Lung microvascular endothelial cell (primary cell): Measurements from ENCODE around the gene FBXO40. TPM values are rescaled to one million over a fixed set of nuclear protein-coding genes. Genes with fewer than 3 reads are reported as not detected.

Experiments used
- DNase-seq, 2 donors: peaks; one replicate each; pipeline versions ENCODE4 v3.0.0 to v3.0.0-alpha.2; 2010; ENCODE audit warnings: low read depth in 2 of 2
- total RNA-seq: library from RNA; depleted of rRNA; stranded (reverse); fragments of >200 nt; gene quantifications from 2 replicates; pipeline ENCODE4 v1.2.1, GENCODE V29; 2014

Gene FBXO40
- total RNA-seq, 1 donor from 2014 or later: not detected

DNA sequence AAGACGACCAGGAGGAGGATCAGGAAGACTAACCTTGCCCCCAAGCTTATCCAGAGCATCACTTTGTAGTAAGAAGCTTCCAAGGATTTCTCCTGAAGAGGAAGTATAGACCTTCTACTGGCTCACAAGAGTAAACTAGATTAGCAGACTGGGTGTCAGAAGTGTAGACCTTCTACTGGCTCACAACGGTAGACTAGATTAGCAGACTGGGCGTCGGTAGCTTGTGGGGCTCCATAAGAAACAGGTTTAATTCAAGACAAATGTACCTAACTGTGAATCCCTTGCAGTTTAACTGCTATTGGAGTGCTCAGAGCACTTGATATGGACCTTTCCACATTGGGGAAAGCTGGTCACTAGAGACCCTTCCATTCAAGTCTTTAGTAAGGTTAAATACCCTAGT is 12.9 kb downstream of the FBXO40 start:
- no peak for DNase-seq

DNA sequence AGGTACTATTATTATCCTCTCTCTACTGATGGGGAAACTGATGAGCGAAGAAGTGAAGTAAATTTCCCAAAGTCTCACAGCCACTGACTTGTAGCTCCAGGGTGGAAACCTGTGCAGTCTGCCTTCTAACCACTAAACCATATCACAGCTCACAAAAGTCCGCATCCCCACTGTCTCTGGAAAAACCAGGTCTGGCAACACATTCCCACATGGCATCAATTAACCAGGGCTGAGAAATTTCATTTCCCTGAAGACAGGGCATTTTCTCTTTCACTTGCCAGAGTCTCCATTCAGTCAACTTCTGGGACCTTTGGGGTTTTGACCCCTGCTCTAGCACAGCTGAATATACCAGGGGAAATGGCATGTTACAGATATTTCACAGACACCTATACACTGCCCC is 26.5 kb downstream of the FBXO40 start:
- DNase-seq: no peak

DNA sequence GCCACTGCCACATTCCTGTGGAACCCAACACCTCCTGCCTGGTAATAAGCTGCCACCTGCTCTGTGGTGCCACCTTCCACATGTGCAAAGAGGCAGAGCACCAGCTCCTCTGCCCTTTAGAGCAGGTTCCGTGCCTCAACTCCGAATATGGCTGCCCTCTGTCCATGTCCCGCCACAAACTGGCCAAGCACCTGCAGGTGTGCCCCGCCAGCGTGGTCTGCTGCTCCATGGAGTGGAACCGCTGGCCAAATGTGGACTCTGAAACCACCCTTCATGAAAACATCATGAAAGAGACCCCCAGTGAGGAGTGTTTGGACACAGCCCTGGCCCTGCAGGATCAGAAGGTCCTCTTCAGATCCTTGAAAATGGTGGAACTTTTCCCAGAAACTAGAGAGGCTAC is 28.3 kb downstream of the FBXO40 start:
- no peak for DNase-seq

DNA sequence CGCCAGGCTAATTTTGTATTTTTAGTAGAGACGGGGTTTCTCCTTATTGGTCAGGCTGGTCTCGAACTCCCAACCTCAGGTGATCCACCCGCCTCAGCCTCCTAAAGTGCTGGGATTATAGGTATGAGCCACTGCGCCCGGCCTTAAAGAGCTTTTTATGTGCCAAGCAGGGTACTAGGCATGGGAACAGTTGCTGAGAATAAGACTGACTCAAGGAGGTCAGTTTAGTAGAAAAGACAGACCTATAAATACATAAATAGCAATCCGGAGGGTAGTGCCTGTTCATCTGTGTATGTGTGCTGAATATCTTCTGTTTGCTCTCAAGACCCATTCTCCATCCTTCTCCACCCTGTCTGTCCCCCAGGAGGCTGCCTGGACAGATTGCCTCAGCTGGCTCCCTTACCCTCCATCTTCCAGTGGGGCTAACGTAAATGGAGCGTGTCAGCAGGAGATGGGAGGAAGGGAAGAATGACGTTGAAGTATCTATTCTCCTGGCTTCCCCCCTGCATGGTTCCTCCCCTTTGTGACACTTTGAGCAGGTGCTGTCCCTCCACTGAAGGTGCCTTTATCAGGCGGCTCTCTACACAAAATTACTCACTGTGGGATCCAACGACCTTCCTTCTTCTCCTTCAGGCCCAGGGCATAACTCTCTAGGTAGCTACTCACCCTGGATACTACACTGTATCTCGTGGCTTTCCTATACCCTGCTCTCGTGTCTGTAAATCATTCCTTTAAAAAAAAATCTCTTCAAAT is 31.1 kb downstream of the FBXO40 start:
- no peak for DNase-seq

DNA sequence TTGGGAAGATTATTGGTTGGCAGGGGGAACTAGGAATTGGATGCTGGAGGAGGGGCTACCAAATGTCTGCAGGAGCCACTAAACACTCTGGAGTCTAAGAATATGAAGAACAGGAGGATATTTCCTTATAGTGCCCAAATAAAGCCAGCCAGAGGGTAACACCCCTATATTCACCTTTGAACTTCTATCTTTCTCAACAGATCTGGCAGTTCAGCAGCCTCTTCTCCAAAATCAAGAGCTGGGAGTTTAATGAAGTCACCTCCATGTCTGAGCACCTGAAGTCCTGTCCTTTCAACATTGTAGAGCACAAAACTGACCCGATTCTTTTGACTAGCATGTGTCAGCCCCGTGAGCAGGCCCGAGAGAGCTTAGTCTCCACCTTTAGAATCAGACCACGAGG is 33.3 kb downstream of the FBXO40 start:
- DNase-seq: no peak

DNA sequence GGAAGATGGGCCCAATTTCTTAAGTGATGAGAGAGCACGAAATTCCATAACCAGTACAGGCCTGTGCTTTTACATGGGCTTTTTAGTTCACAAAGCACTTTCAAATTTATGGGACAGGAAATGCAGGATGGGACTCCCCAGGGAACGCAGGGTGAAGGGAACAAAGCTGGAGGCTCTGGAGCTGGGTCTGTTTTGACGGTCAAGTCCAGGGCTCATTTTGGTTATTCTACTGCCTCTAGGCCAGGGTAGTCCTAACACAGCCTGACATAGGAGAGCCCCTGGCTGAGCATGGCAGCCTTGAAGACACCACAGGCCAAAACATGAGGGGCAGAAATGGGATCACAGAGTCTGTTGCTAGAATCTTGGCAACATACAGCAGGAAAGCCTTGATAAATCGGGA is 34.0 kb downstream of the FBXO40 start:
- no peak for DNase-seq

DNA sequence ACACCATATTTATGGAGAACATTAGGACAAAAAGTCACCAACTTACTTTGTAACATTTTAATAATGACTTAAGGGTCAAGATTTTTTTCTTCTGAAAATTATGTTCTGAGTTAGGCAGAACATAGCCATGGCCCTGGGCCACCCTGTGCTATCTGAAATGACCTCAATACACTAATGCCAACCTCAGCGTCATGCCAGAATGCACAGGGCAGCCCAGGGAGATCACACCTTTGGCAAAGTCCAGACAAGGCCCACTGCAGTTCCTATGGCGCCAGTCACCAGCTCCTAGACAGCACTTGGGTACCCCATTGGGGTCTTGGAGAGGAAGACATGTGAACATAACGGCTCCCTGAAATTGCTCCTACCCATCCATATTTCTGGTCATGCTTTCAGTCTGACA is 34.4 kb downstream of the FBXO40 start:
- DNase-seq: no peak

DNA sequence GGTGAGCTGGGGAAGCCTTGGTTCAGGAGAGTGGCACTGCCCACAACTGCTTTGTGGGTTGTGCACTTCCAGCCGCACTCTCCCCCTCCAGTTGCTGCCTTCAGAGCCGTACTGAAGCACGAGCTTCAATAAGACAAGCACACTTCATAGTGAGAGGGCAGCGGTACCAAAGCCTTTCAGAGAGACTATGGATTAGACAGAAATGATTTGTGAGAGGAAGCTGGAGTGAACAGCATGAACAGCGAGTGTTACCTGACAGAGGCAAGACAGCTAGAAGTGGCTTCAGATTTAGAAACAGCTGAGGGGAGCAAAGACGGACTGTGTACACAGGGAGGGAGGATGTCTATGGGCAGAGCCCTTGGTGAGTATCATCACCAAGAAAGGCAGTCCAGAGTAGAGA is 36.4 kb downstream of the FBXO40 start:
- no peak for DNase-seq

DNA sequence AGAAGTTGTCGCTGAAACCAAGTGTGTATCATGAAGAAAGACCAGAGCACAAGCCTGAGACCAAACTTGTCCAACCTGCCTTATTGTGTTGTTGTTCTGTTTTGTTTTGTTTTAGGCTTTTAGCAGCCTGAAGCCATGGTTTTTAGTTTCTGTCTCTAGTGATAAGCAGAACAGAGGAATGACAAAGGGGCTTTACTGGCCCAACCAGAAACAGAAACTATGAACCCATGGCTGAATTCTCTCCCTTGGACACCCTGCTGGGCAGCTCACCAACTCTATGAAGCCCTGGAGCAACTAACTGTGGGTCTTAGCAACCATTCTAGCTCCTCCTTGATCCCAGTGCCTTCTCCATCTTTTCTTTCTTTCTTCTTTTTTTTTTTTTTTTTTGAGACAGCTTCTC is 37.2 kb downstream of the FBXO40 start:
- DNase-seq: no peak

DNA sequence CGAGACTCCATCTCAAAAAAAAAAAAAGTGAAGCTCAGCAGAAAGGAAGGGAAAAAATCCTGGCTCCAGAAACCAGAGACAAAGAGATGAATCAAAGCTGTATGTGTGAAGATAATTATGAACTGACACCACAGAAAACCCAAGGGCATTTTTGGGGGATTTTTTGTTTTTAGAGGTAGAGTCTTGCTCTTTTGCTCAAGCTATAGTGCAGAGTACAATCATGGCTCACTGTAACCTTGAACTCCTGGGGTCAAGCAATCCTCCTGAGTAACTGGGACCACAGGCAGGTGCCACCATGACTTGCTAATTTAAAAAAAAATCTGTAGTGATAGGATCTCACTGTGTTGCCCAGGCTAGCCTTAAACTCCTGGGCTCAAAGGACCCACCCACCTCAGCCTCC is 44.7 kb downstream of the FBXO40 start:
- DNase-seq: no peak

DNA sequence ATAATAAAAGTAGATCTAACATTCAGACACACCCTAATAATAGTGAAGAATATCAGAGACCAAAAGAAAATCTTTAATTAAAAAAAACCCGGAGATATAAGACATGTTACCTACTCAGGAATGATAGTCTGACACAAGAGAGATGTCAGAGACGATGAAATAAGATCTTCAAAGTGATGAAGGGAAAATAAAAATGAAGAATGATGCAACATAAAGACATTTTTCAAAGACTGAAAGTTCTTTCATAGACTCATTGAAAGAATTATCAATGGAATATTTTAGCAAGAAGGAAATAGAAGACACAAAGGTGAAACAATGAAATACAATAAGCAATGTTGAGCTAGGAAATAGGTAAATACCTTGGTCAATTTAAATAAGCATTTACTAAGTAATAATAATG is 47.9 kb downstream of the FBXO40 start:
- DNase-seq: no peak

DNA sequence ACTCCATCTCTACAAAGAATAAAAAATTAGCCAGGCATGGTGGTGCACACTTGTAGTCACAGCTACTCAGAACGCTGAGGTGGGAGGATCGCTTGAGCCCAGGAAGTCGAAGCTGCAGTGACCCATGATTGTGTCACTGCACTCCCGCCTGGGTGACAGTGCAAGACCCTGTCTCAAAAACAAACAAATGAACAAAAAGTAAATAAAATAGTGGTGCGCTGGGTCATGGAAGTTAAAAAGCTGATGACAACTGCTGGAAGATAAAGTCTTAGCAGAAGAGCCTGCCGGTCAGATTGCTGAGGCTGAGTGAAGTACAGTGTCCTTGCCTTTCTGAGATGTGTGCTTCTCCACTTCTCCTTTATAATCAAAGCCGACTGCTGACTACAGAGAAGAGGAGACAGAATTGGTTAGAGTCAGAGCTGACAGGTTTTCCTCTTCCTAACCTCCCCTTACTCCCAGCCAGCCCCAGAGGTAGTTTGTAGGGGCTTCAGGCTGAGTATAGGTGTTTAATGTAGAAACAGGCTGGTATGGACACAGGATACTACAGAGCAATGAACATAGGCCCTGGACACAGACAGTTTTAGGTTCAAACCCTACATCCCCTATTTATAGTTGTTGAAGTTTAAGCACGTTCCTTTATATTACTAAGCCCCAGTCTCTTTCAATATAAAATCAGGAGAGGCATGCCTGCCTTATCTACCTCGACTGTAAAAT is 49.6 kb downstream of the FBXO40 start:
- no peak for DNase-seq

DNA sequence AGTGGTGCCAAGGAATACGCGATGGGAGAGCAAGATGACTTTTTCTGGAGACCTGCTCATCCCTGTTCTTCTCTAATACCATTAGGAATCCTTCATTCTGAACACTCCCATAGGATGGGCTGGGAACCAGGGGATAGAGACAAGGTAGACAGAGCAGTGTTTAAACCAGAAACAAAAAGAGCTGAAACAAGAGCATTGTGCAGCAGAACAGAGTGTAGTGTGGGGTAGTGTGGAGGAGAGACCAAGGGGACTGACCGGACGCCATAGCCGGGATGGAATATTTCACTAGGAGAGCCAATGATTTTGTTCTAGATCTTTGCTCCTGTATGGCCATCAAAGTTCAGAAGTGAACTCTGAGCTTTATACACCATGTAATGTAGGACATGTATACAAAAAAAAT is 51.9 kb downstream of the FBXO40 start:
- DNase-seq: no peak

DNA sequence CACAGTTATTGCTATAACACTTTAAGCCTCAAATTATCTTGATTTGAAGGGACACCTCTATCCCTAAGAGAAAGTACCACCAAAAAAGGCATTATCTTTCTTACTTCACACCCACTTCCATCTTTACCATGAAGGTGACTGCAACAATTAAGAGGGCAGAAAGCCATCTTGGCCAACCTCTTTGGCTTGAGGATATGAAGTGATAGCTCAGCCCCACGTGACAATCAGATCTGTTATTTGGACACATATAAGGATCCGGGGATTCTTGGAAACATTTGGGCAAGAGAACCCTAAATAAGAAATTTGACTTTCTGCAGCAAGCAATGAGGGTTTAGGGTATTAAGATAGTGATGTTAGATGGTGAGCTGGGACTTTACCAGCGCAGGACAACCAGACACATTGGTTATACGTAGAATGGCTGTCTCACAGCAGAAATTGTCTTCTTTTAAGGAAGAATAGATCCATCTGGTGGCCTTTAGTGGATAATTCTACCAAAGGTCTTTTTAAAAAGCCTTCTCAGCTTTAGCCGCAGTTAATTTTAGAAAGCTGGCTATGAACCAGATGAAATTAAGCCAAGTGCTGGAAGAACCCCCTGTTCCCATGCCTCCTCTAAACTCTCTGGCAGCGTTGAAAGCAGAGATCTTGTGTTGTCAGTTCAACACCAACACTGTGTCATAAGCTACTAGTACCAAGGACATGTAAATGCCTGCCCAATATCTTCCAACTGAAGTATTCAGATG is 55.2 kb downstream of the FBXO40 start:
- peak in 1 of 2 donors; percentile 11 for DNase-seq

DNA sequence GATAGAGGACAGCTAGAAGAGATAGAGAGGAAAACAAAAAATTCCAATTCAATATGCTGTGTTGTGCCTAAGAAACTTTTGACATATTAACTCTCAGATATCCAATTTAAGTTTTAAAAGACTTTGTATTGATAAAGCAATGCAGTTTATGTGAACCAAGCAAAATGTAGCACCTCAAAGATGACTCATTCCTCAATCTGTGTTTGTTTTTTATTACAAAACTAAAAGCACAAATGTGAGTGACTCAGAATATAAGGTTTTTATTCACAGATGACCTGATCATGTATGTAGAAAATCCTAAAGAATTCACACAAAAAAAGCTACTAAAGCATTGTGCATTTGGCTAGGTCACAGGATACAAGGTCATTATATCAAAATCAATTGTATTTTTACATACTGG is 56.5 kb downstream of the FBXO40 start:
- peak in 1 of 2 donors; percentile 26 for DNase-seq

DNA sequence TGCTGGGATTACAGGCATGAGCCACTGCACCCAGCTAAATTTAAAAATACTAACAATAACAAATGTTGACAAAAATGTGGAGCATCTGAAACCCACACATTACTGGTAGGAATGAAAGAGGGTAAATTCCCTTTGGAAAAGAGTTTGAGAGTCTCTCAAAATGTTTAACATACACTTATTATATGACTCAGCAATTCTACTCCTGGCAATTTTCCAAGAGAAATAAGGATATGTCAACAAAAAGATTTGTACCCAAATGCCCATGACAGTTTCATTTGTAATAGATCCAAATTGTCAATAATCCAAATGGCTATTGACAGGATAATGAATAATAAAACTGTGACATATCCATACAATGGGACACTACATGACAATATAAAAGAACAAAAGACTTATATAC is 58.5 kb downstream of the FBXO40 start:
- DNase-seq: peak; percentile 42 to 52

DNA sequence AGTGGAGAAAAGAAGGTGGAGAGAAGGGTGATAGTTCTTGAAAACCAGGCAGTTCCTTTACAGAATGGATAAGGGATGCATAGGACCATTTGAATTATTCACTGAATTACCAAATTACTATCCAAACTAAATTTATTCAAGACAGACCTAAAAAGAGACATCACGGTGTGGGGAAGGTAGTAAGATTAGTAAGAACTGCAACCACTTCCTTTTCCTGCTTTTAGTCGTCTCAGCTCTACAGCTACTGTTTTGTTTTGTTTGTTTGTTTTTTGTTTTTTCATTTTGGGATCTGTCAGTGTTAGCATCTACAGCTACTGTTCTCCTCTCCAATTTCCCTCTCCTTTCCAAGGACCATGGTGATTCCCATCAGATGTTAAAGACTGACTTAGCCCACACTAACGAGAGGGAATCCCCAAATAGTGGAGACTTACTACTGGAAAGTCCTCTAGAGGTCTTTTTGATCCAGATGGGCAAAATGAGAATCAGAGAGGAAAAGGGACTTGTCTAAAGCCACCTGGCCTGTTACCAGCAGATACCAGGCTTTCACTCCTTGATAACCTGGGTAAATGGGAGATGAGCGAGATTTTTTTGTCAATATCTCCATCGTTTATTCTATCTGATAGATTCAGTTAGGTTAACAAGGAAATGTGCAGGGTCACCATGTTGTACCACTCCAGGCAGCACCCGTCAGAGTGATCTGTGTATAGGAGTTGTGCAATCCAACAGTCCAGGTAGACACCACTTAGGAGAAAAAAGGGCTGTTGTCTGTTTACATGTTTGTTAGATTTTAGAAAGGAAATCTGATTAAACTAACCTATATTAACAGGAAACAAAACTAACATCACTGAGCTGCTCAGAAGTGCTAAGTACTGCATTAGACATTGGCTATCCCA is 61.6 kb downstream of the FBXO40 start:
- no peak for DNase-seq

DNA sequence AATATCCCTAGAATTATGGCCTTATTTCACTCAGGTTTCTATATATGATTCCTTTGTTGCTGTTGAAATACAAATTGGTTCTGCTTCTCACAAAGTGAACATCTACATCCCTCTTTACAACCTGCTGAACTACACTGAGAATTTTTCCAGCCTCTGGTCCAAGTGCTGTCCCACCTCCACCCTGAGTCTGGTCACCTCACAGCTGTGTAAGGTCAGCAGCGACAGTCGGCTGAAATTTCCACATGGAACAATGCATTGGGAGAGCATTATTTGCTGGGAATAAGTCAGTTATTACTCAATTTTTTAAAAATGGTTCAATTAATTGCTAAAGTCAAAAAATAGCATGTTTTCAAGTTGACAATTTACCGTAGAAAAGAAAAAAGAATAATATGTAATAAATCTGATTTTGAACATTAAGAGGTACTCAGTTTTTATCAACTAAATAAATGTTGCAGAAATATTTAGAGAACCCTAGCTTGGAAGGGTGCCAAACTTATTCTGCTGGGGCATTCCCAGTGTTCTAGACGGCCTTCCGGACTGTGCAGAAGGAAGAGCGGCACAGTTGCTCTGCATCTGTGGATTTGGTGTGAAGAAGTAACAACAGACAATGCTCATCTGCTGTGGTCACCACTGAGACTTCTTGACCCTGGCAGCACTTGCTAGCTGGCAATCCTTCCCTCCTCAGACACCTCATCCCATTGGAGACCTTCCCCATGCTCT is 65.7 kb downstream of the FBXO40 start:
- peak in 1 of 2 donors; percentile 90 for DNase-seq

DNA sequence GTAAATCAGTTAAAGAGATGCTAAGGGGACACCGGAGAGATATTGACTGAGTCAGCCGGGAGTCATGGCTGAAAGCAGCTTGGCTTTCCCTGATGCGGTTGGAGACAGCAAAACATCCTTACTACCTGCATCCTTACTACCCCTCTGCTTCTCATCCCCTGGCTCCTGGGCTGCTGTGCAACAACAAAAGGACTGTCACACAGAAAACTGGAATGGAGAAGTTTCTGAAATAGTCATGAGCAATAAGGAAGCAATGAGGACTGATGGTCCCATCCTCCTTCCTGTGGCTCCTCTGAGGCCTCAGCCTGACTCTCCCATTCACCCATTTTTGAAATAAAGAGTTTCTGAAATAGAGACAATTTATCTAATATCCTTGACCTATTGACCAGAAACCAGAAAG is 66.4 kb downstream of the FBXO40 start:
- DNase-seq: no peak

DNA sequence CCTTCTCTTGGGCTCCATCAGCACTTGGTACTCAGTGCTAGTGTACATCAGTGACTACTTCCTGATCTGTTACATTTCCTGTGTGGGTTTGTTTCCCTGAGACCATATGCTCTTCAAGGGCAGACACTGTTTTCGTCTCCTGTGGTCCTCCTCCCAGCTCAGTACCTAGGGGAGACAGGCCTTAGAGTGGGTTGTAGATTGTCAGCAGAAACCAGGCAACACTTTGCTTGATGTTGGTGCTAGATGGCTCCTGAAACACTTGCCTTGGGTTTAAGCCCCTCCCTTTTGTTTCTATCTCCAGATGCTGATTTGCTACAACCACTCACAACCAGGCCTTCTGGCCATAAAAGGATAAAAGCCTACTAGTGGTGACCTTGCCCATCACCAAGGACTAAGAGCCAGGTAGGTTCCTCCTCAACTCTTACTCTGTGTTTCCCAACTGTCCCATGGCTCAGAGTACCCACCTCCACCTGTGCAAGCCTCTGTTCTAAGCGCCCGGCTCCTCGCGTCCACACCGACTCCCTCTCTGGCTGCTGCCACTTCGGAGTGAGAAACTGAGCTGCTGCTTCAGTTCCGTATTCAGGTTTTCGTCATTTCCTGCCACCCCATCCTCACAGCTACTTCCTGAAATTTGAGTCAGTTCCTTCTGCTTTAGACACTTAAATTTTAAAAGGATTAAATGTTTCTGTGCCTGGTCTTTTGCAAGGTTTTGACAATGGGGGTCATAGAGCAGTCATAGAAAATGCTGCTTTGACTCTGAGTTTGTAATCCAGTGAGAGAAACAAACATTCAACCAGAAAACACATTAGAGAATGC is 67.4 kb downstream of the FBXO40 start, which contains the start of gene HCLS1:
HCLS1 (minus strand) TSS at position 548 of the 816 bp plus-strand sequence. CDS start 2,556 bp downstream, outside the sequence.
- DNase-seq: peak; percentile 55 to 83
